GM12892 (cell line): ENCODE data around the gene IQCK.

ENCODE experiments used
- POLR2A ChIP-seq: IDR thresholded peaks from 2 replicates; pipeline ENCODE4 v1.6.1; 2011; ENCODE audit warnings: low read depth, low read length, control low read depth
- TAF1 ChIP-seq: IDR thresholded peaks from 2 replicates; pipeline ENCODE4 v1.6.1; 2011; ENCODE audit warnings: low read depth, mild to moderate bottlenecking, control low read depth, low read length, borderline replicate concordance

- TF ChIP-seq POLR2A (no peak), TAF1 (no peak)
These were observed 90.1 kb downstream of the IQCK start for GRCh38 chr16:19808061-19808641.
